ENCODE data around the gene CXCL13. TPM values are rescaled to one million over a fixed set of nuclear protein-coding genes. Genes with fewer than 3 reads are reported as not detected.
"Not testable (repeated sequence)": the region's sequence is repeated elsewhere in the genome, so short reads cannot be mapped to it uniquely, and the experiment has no call there.

CXCL13 gene
- total and polyA plus RNA-seq, 2 experiments from 2014 or later: not detected

GRCh38 chr4:77636902-77637301 is 31.3 kb downstream of the CXCL13 start:
- Histone ChIP-seq H3F3A (replicated peaks; ENCODE audit: low read depth) (no peaks in the 10 kb centered on the region), H3K27me3 (ENCODE audit: insufficient read depth) (no peaks in the 10 kb centered on the region), H4K20me1 (replicated peaks; ENCODE audit: insufficient read depth) (no peaks in the 10 kb centered on the region), H3K27ac (ENCODE audit: low read depth) (no peak overlapping the region), H3K36me3 (ENCODE audit: insufficient read depth) (no peaks in the 10 kb centered on the region), H3K4me2 (no peak overlapping the region), H3K4me1 (ENCODE audit: insufficient read depth) (no peaks in the 10 kb centered on the region), H3K4me3 (no peak overlapping the region), H3K9me2 (ENCODE audit: insufficient read depth) (peaks cover 5% of the 10 kb centered on the region; the same call in 1 of the 2 replicates), H3K79me2 (replicated peaks; ENCODE audit: insufficient read depth) (no peaks in the 10 kb centered on the region), H2AFZ (no peak overlapping the region)
- DNase-seq (ENCODE audit: low spot score) (no peak), ATAC-seq (no peak)
- H3K9me3 Mint-ChIP-seq: peaks cover 6% of the 10 kb centered on the region; the same call in 2 of the 3 replicates
- peaks cover 4% of the 10 kb centered on the region for H3K27me3 Mint-ChIP-seq (ENCODE audit: insufficient read depth, low read depth, poor library complexity)
- H3K36me3 Mint-ChIP-seq (ENCODE audit: low read depth): no peaks in the 10 kb centered on the region
- no peak overlapping the region for H3K4me3 Mint-ChIP-seq
- H3K4me1 Mint-ChIP-seq: no peaks in the 10 kb centered on the region
- TF ChIP-seq JUNB (IDR thresholded peaks at IDR 0.05; ENCODE audit: unreplicated experiment): no peak
- TF ChIP-seq CTCF (conservative IDR thresholded peaks at IDR 0.05; ENCODE audit: low read depth in 2 of 2): no peak
- no peak overlapping the region for H3K27ac Mint-ChIP-seq

GRCh38 chr4:77644069-77644468 is 38.4 kb downstream of the CXCL13 start:
- not testable (repeated sequence) for H2AFZ ChIP-seq; H3K27me3 Mint-ChIP-seq (ENCODE audit: insufficient read depth, low read depth, poor library complexity); H3K4me3 Mint-ChIP-seq; DNase-seq (ENCODE audit: low spot score); H3K36me3 ChIP-seq (ENCODE audit: insufficient read depth); H3K4me1 ChIP-seq (ENCODE audit: insufficient read depth); H3K4me3 ChIP-seq; H3K79me2 ChIP-seq (replicated peaks; ENCODE audit: insufficient read depth); ATAC-seq; H4K20me1 ChIP-seq (replicated peaks; ENCODE audit: insufficient read depth); H3K27ac ChIP-seq (ENCODE audit: low read depth); H3K9me2 ChIP-seq (ENCODE audit: insufficient read depth); H3K4me1 Mint-ChIP-seq; H3K27me3 ChIP-seq (ENCODE audit: insufficient read depth); H3F3A ChIP-seq (replicated peaks; ENCODE audit: low read depth); H3K4me2 ChIP-seq; H3K36me3 Mint-ChIP-seq (ENCODE audit: low read depth); H3K27ac Mint-ChIP-seq
- peaks cover 30% of the 10 kb centered on the region for H3K9me3 Mint-ChIP-seq

- Histone ChIP-seq H4K20me1 (replicated peaks; ENCODE audit: insufficient read depth) (no peaks in the 10 kb centered on the region), H3K4me2 (no peak overlapping the region), H3K27me3 (ENCODE audit: insufficient read depth) (no peaks in the 10 kb centered on the region), H3K79me2 (replicated peaks; ENCODE audit: insufficient read depth) (no peaks in the 10 kb centered on the region), H3K4me3 (no peak overlapping the region), H2AFZ (no peak overlapping the region), H3K27ac (ENCODE audit: low read depth) (no peak overlapping the region), H3K36me3 (ENCODE audit: insufficient read depth) (no peaks in the 10 kb centered on the region), H3F3A (replicated peaks; ENCODE audit: low read depth) (no peaks in the 10 kb centered on the region), H3K4me1 (ENCODE audit: insufficient read depth) (peaks cover 4% of the 10 kb centered on the region; the same call in 1 of the 2 replicates), H3K9me2 (ENCODE audit: insufficient read depth) (peaks cover 13% of the 10 kb centered on the region; the same call in 1 of the 2 replicates)
- Mint-ChIP-seq H3K27ac (no peak overlapping the region), H3K9me3 (peaks cover 20% of the 10 kb centered on the region), H3K4me3 (no peak overlapping the region), H3K27me3 (ENCODE audit: insufficient read depth, low read depth, poor library complexity) (peaks cover 8% of the 10 kb centered on the region), H3K36me3 (ENCODE audit: low read depth) (peaks cover 14% of the 10 kb centered on the region; the same call in 2 of the 3 replicates), H3K4me1 (peaks cover 18% of the 10 kb centered on the region)
- no peak for ATAC-seq
- no peak for DNase-seq (ENCODE audit: low spot score)
- TF ChIP-seq ZNF462 (CRISPR knock-in tag; IDR thresholded peaks at IDR 0.05): no peak
- TF ChIP-seq NANOG (IDR thresholded peaks at IDR 0.05; ENCODE audit: borderline replicate concordance): no peak
- TF ChIP-seq STAT1 (IDR thresholded peaks at IDR 0.05; ENCODE audit: unreplicated experiment): no peak
- TF ChIP-seq ETS1 (IDR thresholded peaks at IDR 0.05): no peak
- no peak for TF ChIP-seq EZH2phosphoT487 (IDR thresholded peaks at IDR 0.05; ENCODE audit: unreplicated experiment)
- no peak for TF ChIP-seq POLR2AphosphoS5 (IDR thresholded peaks at IDR 0.05; ENCODE audit: low read depth)
These were observed 45.2 kb downstream of the CXCL13 start for GRCh38 chr4:77650787-77651186.
